ENCODE results near the gene MYO5B.
A peak's percentile ranks its signal among the peaks of the same experiment; 100 is the strongest.

The MYO5B gene

GRCh38 chr18:50167966-50168365 is 27.0 kb downstream of the MYO5B start:
- H3K4me3 ChIP-seq (ENCODE audit: control insufficient read depth, low read depth, low read length), result no peak overlapping the region
- no peak for TF ChIP-seq CTCF (conservative IDR thresholded peaks at IDR 0.05; ENCODE audit: control insufficient read depth, insufficient read depth, low read depth, low read length)
- no peak for DNase-seq (ENCODE audit: low read depth)

GRCh38 chr18:50166901-50167300 is 28.0 kb downstream of the MYO5B start:
- no peak overlapping the region for H3K4me3 ChIP-seq (ENCODE audit: control insufficient read depth, low read depth, low read length)
- no peak for TF ChIP-seq CTCF (conservative IDR thresholded peaks at IDR 0.05; ENCODE audit: control insufficient read depth, insufficient read depth, low read depth, low read length)

GRCh38 chr18:50163505-50163904 is 31.4 kb downstream of the MYO5B start:
- TF ChIP-seq CTCF (conservative IDR thresholded peaks at IDR 0.05; ENCODE audit: control insufficient read depth, insufficient read depth, low read depth, low read length), result no peak
- no peak for DNase-seq (ENCODE audit: low read depth)
- no peak overlapping the region for H3K4me3 ChIP-seq (ENCODE audit: control insufficient read depth, low read depth, low read length)

More at GRCh38 chr18:50166901-50167300, 28.0 kb downstream of the MYO5B start:
- DNase-seq (ENCODE audit: low read depth), result no peak

GRCh38 chr18:50162486-50163304 is 32.3 kb downstream of the MYO5B start:
- no peak for TF ChIP-seq CTCF (conservative IDR thresholded peaks at IDR 0.05; ENCODE audit: control insufficient read depth, insufficient read depth, low read depth, low read length)
- DNase-seq (ENCODE audit: low read depth), result no peak
- no peak overlapping the region for H3K4me3 ChIP-seq (ENCODE audit: control insufficient read depth, low read depth, low read length)

- DNase-seq (ENCODE audit: low read depth), result peak; percentile 4
- no peak overlapping the region for H3K4me3 ChIP-seq (ENCODE audit: control insufficient read depth, low read depth, low read length)
- TF ChIP-seq CTCF (conservative IDR thresholded peaks at IDR 0.05; ENCODE audit: control insufficient read depth, insufficient read depth, low read depth, low read length), result no peak
Measured at GRCh38 chr18:50161597-50162205, 33.2 kb downstream of the MYO5B start.

- DNase-seq (ENCODE audit: low read depth), result no peak
- no peak overlapping the region for H3K4me3 ChIP-seq (ENCODE audit: control insufficient read depth, low read depth, low read length)
- no peak for TF ChIP-seq CTCF (conservative IDR thresholded peaks at IDR 0.05; ENCODE audit: control insufficient read depth, insufficient read depth, low read depth, low read length)
Measured at GRCh38 chr18:50159654-50160046, 35.3 kb downstream of the MYO5B start.
